GM12892 (cell line): Measurements from ENCODE around the gene ABHD10.

ENCODE experiments used
- POLR2A ChIP-seq: IDR thresholded peaks from 2 replicates; pipeline ENCODE4 v1.6.1; 2011; ENCODE audit warnings: low read depth, low read length, control low read depth
- POLR2AphosphoS5 ChIP-seq: IDR thresholded peaks from 2 replicates; pipeline ENCODE4 v1.6.1; 2011; ENCODE audit warnings: low read depth, low read length, control low read depth

- no peak for TF ChIP-seq POLR2A
- no peak for TF ChIP-seq POLR2AphosphoS5
Observed at GRCh38 chr3:112004669-112005068, 25.8 kb downstream of the ABHD10 start.
